ENCODE measurements around the gene MIXL1. TPM values are rescaled to one million over a fixed set of nuclear protein-coding genes. Genes with fewer than 3 reads are reported as not detected.

The MIXL1 gene
- total RNA-seq, 4 donors from 2014 or later, result not detected

DNA sequence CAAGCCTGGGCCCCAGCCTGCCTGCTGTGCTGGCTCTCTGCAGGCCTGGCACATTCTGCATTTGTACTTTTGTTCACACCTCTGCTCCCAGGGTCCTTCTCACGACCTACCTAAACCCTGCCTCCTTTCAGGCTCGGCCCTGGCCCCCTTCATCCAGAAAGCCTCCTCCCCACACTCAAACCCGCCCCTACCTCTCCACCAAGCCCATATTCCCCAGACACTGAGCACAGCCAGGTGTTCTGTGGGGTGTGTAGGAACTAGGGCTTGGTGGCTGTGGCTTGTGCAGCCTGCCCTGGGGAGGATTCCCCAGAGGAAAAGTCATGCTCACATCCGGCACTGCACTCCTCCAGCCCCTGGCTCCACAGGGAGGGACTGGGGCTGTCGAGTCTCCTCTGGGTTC is 8.2 kb upstream of the MIXL1 start:
- no peak overlapping the region for H3K4me3 ChIP-seq

DNA sequence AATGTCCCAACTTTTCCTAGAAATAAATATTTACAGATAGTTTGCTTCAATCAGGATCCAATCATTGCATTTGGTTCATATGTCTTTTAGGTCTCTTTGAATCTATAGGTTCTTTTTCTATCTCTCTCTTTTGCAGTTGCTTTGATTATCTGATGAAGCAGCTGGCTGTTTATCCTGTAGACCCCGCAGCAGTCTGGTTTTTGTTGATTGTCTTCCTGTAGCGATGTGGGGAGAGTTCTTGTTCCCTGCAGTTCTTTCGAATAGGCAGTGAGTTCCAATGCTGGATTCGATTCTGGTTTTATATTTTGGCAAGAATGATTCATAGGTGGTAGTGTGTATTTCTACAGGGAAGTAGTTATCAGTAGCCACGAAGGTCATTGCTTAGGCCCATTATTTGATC is 7.4 kb upstream of the MIXL1 start:
- Histone ChIP-seq H3K27me3 (no peaks in the 10 kb centered on the region), H3K36me3 (no peaks in the 10 kb centered on the region), H3K4me3 (no peak overlapping the region), H3K27ac (no peak overlapping the region), H3K9me3 (no peaks in the 10 kb centered on the region), H3K4me1 (no peaks in the 10 kb centered on the region)
- no peak for DNase-seq
- TF ChIP-seq, protein P1, sequence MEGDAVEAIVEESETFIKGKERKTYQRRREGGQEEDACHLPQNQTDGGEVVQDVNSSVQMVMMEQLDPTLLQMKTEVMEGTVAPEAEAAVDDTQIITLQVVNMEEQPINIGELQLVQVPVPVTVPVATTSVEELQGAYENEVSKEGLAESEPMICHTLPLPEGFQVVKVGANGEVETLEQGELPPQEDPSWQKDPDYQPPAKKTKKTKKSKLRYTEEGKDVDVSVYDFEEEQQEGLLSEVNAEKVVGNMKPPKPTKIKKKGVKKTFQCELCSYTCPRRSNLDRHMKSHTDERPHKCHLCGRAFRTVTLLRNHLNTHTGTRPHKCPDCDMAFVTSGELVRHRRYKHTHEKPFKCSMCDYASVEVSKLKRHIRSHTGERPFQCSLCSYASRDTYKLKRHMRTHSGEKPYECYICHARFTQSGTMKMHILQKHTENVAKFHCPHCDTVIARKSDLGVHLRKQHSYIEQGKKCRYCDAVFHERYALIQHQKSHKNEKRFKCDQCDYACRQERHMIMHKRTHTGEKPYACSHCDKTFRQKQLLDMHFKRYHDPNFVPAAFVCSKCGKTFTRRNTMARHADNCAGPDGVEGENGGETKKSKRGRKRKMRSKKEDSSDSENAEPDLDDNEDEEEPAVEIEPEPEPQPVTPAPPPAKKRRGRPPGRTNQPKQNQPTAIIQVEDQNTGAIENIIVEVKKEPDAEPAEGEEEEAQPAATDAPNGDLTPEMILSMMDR (IDR thresholded peaks at IDR 0.05), result no peak
- no peak for TF ChIP-seq POLR2A (IDR thresholded peaks at IDR 0.05)
- intact Hi-C loops (cut with DNase I; ENCODE audit: low total_unique reads), result no loop called here

More for the DNA sequence above, 8.2 kb upstream of the MIXL1 start:
- no peak overlapping the region for H3K27ac ChIP-seq
- H3K4me1 ChIP-seq, result no peaks in the 10 kb centered on the region
- DNase-seq, result no peak
- H3K9me3 ChIP-seq, result no peaks in the 10 kb centered on the region
- H3K36me3 ChIP-seq, result no peaks in the 10 kb centered on the region
- intact Hi-C loops (cut with DNase I; ENCODE audit: low total_unique reads), result no loop called here
- TF ChIP-seq POLR2A (IDR thresholded peaks at IDR 0.05), result no peak
- TF ChIP-seq, protein P1 (IDR thresholded peaks at IDR 0.05), result no peak
- H3K27me3 ChIP-seq, result no peaks in the 10 kb centered on the region

DNA sequence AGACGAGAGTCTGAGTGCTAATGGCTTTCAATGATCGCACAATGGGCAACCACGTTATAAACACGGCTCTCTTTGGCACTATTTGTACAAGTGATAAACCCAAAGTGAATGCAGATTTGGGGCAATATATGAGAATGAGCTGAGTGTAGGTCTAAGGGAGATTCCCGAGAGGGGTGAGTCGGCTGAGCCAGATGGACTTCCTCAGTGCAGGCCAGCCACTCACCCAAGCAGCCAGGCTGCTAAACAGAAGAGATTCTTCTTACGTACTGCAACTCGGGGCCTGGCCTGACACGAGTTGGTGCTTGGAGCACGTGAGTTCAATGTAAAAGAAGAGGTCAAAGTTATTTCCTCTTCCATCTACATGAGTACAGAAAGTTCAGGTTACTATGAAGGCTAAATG is 6.2 kb upstream of the MIXL1 start:
- no peak for DNase-seq
- no peaks in the 10 kb centered on the region for H3K36me3 ChIP-seq
- intact Hi-C loops (cut with DNase I; ENCODE audit: low total_unique reads), result no loop called here
- H3K27ac ChIP-seq, result no peak overlapping the region
- H3K4me3 ChIP-seq, result no peak overlapping the region
- TF ChIP-seq, protein P1 (IDR thresholded peaks at IDR 0.05), result no peak
- no peak for TF ChIP-seq POLR2A (IDR thresholded peaks at IDR 0.05)
- H3K4me1 ChIP-seq, result no peaks in the 10 kb centered on the region
- H3K27me3 ChIP-seq, result no peaks in the 10 kb centered on the region
- no peaks in the 10 kb centered on the region for H3K9me3 ChIP-seq

DNA sequence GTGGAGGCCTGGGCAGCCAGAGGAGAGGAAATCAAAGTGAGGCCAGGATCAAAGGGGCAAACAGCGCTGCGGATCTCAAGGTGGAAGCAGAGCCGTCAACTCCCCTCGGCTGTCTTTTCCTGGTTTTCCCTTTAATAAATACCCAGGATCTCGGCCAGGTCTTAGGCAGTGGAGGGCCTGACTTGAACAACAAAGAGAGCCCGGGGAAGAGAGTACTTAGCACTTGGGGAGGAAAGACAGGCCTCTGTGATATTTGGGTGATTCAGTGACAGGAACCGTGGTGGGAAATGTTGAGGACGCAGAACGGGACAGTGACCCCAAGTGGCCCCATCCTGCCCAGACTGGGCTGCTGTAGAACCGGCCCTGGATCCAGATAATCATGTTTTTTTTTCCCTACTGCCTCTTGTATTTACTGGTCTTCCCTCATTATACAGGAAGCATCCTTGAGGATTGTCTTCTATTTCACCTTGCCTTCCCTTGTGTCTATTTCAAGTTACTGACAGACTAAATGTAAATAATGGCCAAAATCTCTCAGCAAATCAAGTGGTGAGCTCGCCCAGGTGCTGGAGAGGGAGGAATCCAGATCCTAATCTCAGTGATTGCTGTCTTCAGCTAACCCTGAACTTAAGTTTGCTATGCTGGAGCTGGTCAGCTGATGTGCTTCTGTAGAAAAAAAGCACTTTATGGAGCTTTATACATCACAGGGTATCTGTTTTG is 2.8 kb upstream of the MIXL1 start:
- Histone ChIP-seq H3K4me3 (no peak overlapping the region), H3K36me3 (no peaks in the 10 kb centered on the region), H3K27ac (no peak overlapping the region), H3K27me3 (peaks cover 0 to 4% of the 10 kb centered on the region in 2 donors), H3K4me1 (no peaks in the 10 kb centered on the region), H3K9me3 (no peaks in the 10 kb centered on the region)
- intact Hi-C loops (cut with DNase I; ENCODE audit: low total_unique reads), result no loop called here
- no peak for DNase-seq
- TF ChIP-seq, protein P1 (IDR thresholded peaks at IDR 0.05), result no peak
- no peak for TF ChIP-seq POLR2A (IDR thresholded peaks at IDR 0.05)

DNA sequence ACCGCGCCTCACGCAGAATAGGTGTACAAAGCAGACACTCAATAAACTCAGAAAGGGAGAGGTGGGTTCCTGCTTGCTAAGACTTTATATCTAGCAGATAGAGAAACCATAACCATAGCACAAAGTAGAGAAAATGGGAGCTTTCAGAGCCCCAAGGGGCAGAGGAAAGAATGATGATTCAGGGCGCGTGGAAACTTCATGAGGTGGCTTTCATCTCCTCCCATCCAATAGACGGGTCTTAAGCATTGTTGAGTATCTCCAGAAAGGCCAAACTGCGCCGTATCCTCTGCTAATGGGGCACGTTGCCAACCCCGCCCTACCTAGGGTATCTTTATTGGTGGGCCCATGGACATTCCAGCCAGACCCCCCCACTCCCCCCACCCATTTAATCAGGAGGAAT is 778 bp upstream of the MIXL1 start:
- Histone ChIP-seq H3K4me1 (no peaks in the 10 kb centered on the region), H3K9me3 (no peaks in the 10 kb centered on the region), H3K4me3 (no peak overlapping the region), H3K36me3 (no peaks in the 10 kb centered on the region), H3K27ac (no peak overlapping the region), H3K27me3 (peaks cover 0 to 4% of the 10 kb centered on the region in 2 donors)
- TF ChIP-seq, protein P1 (IDR thresholded peaks at IDR 0.05), result no peak
- TF ChIP-seq POLR2A (IDR thresholded peaks at IDR 0.05), result no peak
- no peak for DNase-seq
- intact Hi-C loops (cut with DNase I; ENCODE audit: low total_unique reads), result no loop called here
